ENCODE measurements around the gene ARSD.

Gene ARSD

GRCh38 chrX:2913118-2913517 lies 16.0 kb downstream of the ARSD start:
- Histone ChIP-seq H3K9me3 (ENCODE audit: insufficient read depth, low read length, severe bottlenecking) (no peaks in the 10 kb centered on the region), H3K36me3 (ENCODE audit: insufficient read depth, low read length) (no peaks in the 10 kb centered on the region), H3K4me3 (ENCODE audit: low read depth in 1 of 2, low read length in 2 of 2) (no peak overlapping the region), H3K4me1 (ENCODE audit: insufficient read depth, low read length) (no peaks in the 10 kb centered on the region), H3K27ac (ENCODE audit: low read length) (no peak overlapping the region), H3K27me3 (ENCODE audit: insufficient read depth, low read length, poor library complexity) (no peaks in the 10 kb centered on the region), H2AFZ (ENCODE audit: low read depth, low read length) (no peak overlapping the region), H3K79me2 (ENCODE audit: insufficient read depth, low read length) (no peaks in the 10 kb centered on the region), H4K20me1 (ENCODE audit: insufficient read depth, low read length) (no peaks in the 10 kb centered on the region), H3K9ac (ENCODE audit: low read depth, low read length) (no peak overlapping the region), H3K4me2 (ENCODE audit: insufficient read depth, low read length) (no peak overlapping the region)
- DNase-seq (no peak), ATAC-seq (ENCODE audit: insufficient read depth, low read depth) (no peak)
- TF ChIP-seq, protein P1, sequence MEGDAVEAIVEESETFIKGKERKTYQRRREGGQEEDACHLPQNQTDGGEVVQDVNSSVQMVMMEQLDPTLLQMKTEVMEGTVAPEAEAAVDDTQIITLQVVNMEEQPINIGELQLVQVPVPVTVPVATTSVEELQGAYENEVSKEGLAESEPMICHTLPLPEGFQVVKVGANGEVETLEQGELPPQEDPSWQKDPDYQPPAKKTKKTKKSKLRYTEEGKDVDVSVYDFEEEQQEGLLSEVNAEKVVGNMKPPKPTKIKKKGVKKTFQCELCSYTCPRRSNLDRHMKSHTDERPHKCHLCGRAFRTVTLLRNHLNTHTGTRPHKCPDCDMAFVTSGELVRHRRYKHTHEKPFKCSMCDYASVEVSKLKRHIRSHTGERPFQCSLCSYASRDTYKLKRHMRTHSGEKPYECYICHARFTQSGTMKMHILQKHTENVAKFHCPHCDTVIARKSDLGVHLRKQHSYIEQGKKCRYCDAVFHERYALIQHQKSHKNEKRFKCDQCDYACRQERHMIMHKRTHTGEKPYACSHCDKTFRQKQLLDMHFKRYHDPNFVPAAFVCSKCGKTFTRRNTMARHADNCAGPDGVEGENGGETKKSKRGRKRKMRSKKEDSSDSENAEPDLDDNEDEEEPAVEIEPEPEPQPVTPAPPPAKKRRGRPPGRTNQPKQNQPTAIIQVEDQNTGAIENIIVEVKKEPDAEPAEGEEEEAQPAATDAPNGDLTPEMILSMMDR (IDR thresholded peaks at IDR 0.05; ENCODE audit: borderline replicate concordance, extremely low read depth, low read length, poor library complexity, severe bottlenecking) = peak; percentile 31
- TF ChIP-seq EZH2 (IDR thresholded peaks at IDR 0.05; ENCODE audit: borderline replicate concordance, low read depth, low read length, severe bottlenecking) = no peak

DNA sequence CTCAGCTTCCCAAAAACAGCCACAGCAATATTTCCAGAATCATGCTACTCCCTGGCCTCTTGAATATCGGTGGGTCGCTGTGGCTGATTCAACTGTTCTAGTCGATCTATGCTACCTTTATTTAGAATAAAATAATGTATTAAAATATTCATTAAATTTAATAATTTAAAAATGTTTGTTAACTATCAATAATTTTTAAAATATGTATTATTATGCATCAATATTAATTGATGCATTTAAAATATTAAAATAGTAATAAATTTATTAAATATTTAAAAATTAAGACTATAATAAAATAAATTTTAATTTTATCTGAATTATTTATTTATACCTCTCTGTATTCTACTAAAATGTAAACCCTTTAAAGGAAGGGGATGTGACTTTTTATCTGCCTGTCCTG lies 19.0 kb downstream of the ARSD start:
- no peaks in the 10 kb centered on the region for H3K79me2 ChIP-seq (ENCODE audit: insufficient read depth, low read length)
- no peak overlapping the region for H3K4me3 ChIP-seq (ENCODE audit: low read depth in 1 of 2, low read length in 2 of 2)
- no peak for DNase-seq
- H3K4me1 ChIP-seq (ENCODE audit: insufficient read depth, low read length) = no peaks in the 10 kb centered on the region
- H3K9me3 ChIP-seq (ENCODE audit: insufficient read depth, low read length, severe bottlenecking) = no peaks in the 10 kb centered on the region
- no peak overlapping the region for H3K27ac ChIP-seq (ENCODE audit: low read length)
- H3K36me3 ChIP-seq (ENCODE audit: insufficient read depth, low read length) = no peaks in the 10 kb centered on the region
- no peak for ATAC-seq (ENCODE audit: insufficient read depth, low read depth)
- H3K9ac ChIP-seq (ENCODE audit: low read depth, low read length) = no peak overlapping the region
- no peak for TF ChIP-seq EZH2 (IDR thresholded peaks at IDR 0.05; ENCODE audit: borderline replicate concordance, low read depth, low read length, severe bottlenecking)
- TF ChIP-seq, protein P1 (IDR thresholded peaks at IDR 0.05; ENCODE audit: borderline replicate concordance, extremely low read depth, low read length, poor library complexity, severe bottlenecking) = no peak
- H4K20me1 ChIP-seq (ENCODE audit: insufficient read depth, low read length) = no peaks in the 10 kb centered on the region
- no peak overlapping the region for H2AFZ ChIP-seq (ENCODE audit: low read depth, low read length)
- H3K4me2 ChIP-seq (ENCODE audit: insufficient read depth, low read length) = no peak overlapping the region
- no peaks in the 10 kb centered on the region for H3K27me3 ChIP-seq (ENCODE audit: insufficient read depth, low read length, poor library complexity)

GRCh38 chrX:2908125-2908685 lies 20.9 kb downstream of the ARSD start:
- Histone ChIP-seq H3K9ac (ENCODE audit: low read depth, low read length) (no peak overlapping the region), H3K79me2 (ENCODE audit: insufficient read depth, low read length) (no peaks in the 10 kb centered on the region), H2AFZ (ENCODE audit: low read depth, low read length) (no peak overlapping the region), H3K4me1 (ENCODE audit: insufficient read depth, low read length) (no peaks in the 10 kb centered on the region), H3K27ac (ENCODE audit: low read length) (no peak overlapping the region), H3K36me3 (ENCODE audit: insufficient read depth, low read length) (no peaks in the 10 kb centered on the region), H4K20me1 (ENCODE audit: insufficient read depth, low read length) (no peaks in the 10 kb centered on the region), H3K27me3 (ENCODE audit: insufficient read depth, low read length, poor library complexity) (no peaks in the 10 kb centered on the region), H3K4me2 (ENCODE audit: insufficient read depth, low read length) (no peak overlapping the region), H3K4me3 (ENCODE audit: low read depth in 1 of 2, low read length in 2 of 2) (no peak overlapping the region), H3K9me3 (ENCODE audit: insufficient read depth, low read length, severe bottlenecking) (peaks cover 3% of the 10 kb centered on the region)
- TF ChIP-seq, protein P1 (IDR thresholded peaks at IDR 0.05; ENCODE audit: borderline replicate concordance, extremely low read depth, low read length, poor library complexity, severe bottlenecking) = no peak
- no peak for TF ChIP-seq EZH2 (IDR thresholded peaks at IDR 0.05; ENCODE audit: borderline replicate concordance, low read depth, low read length, severe bottlenecking)
- no peak for ATAC-seq (ENCODE audit: insufficient read depth, low read depth)
- no peak for DNase-seq

- DNase-seq (no peak), ATAC-seq (ENCODE audit: insufficient read depth, low read depth) (no peak)
- Histone ChIP-seq H3K27me3 (ENCODE audit: insufficient read depth, low read length, poor library complexity) (no peaks in the 10 kb centered on the region), H3K27ac (ENCODE audit: low read length) (no peak overlapping the region), H3K36me3 (ENCODE audit: insufficient read depth, low read length) (no peaks in the 10 kb centered on the region), H3K4me1 (ENCODE audit: insufficient read depth, low read length) (no peaks in the 10 kb centered on the region), H2AFZ (ENCODE audit: low read depth, low read length) (no peak overlapping the region), H3K9me3 (ENCODE audit: insufficient read depth, low read length, severe bottlenecking) (peaks cover 3% of the 10 kb centered on the region), H3K4me2 (ENCODE audit: insufficient read depth, low read length) (no peak overlapping the region), H3K9ac (ENCODE audit: low read depth, low read length) (no peak overlapping the region), H4K20me1 (ENCODE audit: insufficient read depth, low read length) (no peaks in the 10 kb centered on the region), H3K79me2 (ENCODE audit: insufficient read depth, low read length) (no peaks in the 10 kb centered on the region), H3K4me3 (ENCODE audit: low read depth in 1 of 2, low read length in 2 of 2) (no peak overlapping the region)
- TF ChIP-seq, protein P1 (IDR thresholded peaks at IDR 0.05; ENCODE audit: borderline replicate concordance, extremely low read depth, low read length, poor library complexity, severe bottlenecking) = no peak
- TF ChIP-seq EZH2 (IDR thresholded peaks at IDR 0.05; ENCODE audit: borderline replicate concordance, low read depth, low read length, severe bottlenecking) = no peak
Measured at GRCh38 chrX:2907295-2907694, 21.8 kb downstream of the ARSD start.

All from DND-41 (cell line).